H1 (cell line): ENCODE results near the gene KMT2A. TPM values are rescaled to one million over a fixed set of nuclear protein-coding genes. Genes with fewer than 3 reads are reported as not detected.

ENCODE experiments used
- RAD21 ChIP-seq, 2 experiments: IDR thresholded peaks in 1 of 2; conservative IDR thresholded peaks in 1 of 2; 2 replicates each; pipeline ENCODE4 v1.6.1; 2011; ENCODE audit warnings: low read depth in 2 of 2, low read length in 2 of 2, improper control_type of control experiment in 1 of 2, inconsistent platforms in 1 of 2, mild to moderate bottlenecking in 1 of 2, moderate library complexity in 1 of 2
- RBBP5 ChIP-seq: IDR thresholded peaks from 2 replicates; pipeline ENCODE4 v1.7.1; 2012; ENCODE audit warnings: low read depth, mild to moderate bottlenecking, inconsistent platforms, low read length, moderate library complexity, borderline replicate concordance
- RXRA ChIP-seq: IDR thresholded peaks from 2 replicates; pipeline ENCODE4 v1.6.1; 2011; ENCODE audit warnings: low read depth, mild to moderate bottlenecking, low read length, moderate library complexity; ENCODE audit not compliant: insufficient read depth
- polyA plus RNA-seq, 7 experiments: library from polyadenylated mRNA; depleted of rRNA in 3 of 7; stranded (reverse) in 5 of 7; unstranded in 2 of 7; fragments of >200 nt in 5 of 7; fragments of 200-250 nt in 2 of 7; gene quantifications; 1 replicate in 5 of 7; 2 replicates in 1 of 7; 4 replicates in 1 of 7; pipeline versions ENCODE4 v1.2.1 to v1.2.3, GENCODE V29; 2011 to 2013; ENCODE audit warnings: missing spikeins in 2 of 7, mixed read lengths in 2 of 7
- total RNA-seq: library from RNA; stranded (reverse); fragmentation: NEBNext Ultra II Directional; extraction: Animal tissue kit (Norgen Biotek cat#: 25700); gene quantifications from 2 replicates; pipeline ENCODE4 v1.2.1, GENCODE V29; 2021
- TF ChIP-seq, protein P1 (sequence below), 3 experiments: IDR thresholded peaks; 1 replicate in 2 of 3; 2 replicates in 1 of 3; pipeline versions ENCODE4 v1.5.1 to v1.6.1; 2011; ENCODE audit warnings: low read length in 3 of 3, mild to moderate bottlenecking in 3 of 3, inconsistent platforms in 2 of 3, low read depth in 1 of 3, moderate library complexity in 1 of 3; ENCODE audit not compliant: insufficient read depth in 1 of 3; ENCODE audit errors: control extremely low read depth in 1 of 3
- TF ChIP-seq, protein P2 (sequence below): IDR thresholded peaks from 2 replicates; pipeline ENCODE4 v1.6.1; 2011; ENCODE audit warnings: low read depth, mild to moderate bottlenecking, low read length; ENCODE audit not compliant: insufficient read depth
- TF ChIP-seq, protein P3 (sequence below): IDR thresholded peaks from 2 replicates; pipeline ENCODE4 v1.6.1; 2012; ENCODE audit warnings: low read length, inconsistent platforms

Gene KMT2A
- total and polyA plus RNA-seq, 2 of the 8 experiments (the other 6 are each of a cell fraction or from before 2014, with no cell fraction given), result 35.9 to 62.1 TPM

DNA sequence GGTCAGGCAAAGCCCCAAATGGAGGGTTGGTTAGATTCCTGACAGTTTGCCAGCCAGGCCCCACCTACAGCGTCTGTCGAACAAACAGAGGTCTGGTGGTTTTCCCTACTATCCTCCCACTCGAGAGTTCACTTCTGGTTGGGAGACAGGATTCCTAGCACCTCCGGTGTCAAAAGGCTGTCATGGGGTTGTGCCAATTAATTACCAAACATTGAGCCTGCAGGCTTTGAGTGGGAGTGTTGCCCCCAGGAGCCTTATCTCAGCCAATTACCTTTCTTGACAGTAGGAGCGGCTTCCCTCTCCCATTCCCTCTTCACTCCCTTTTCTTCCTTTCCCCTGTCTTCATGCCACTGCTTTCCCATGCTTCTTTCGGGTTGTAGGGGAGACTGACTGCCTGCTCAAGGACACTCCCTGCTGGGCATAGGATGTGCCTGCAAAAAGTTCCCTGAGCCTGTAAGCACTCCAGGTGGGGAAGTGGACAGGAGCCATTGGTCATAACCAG, 86.3 kb downstream of the KMT2A start (continued):
- TF ChIP-seq, protein P1, sequence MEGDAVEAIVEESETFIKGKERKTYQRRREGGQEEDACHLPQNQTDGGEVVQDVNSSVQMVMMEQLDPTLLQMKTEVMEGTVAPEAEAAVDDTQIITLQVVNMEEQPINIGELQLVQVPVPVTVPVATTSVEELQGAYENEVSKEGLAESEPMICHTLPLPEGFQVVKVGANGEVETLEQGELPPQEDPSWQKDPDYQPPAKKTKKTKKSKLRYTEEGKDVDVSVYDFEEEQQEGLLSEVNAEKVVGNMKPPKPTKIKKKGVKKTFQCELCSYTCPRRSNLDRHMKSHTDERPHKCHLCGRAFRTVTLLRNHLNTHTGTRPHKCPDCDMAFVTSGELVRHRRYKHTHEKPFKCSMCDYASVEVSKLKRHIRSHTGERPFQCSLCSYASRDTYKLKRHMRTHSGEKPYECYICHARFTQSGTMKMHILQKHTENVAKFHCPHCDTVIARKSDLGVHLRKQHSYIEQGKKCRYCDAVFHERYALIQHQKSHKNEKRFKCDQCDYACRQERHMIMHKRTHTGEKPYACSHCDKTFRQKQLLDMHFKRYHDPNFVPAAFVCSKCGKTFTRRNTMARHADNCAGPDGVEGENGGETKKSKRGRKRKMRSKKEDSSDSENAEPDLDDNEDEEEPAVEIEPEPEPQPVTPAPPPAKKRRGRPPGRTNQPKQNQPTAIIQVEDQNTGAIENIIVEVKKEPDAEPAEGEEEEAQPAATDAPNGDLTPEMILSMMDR (IDR thresholded peaks at IDR 0.05; ENCODE audit: control extremely low read depth in 1 of 3, insufficient read depth in 1 of 3, low read depth in 1 of 3, low read length in 3 of 3), result peak; percentile 38 to 58 (median 51)
- TF ChIP-seq, protein P2, sequence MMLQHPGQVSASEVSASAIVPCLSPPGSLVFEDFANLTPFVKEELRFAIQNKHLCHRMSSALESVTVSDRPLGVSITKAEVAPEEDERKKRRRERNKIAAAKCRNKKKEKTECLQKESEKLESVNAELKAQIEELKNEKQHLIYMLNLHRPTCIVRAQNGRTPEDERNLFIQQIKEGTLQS, result no peak
- TF ChIP-seq RAD21 (IDR thresholded peaks at IDR 0.05 in 1 of 2, conservative IDR thresholded peaks at IDR 0.05 in 1 of 2; ENCODE audit: low read depth in 2 of 2, low read length in 2 of 2) (peak; percentile 39 to 47; a peak in 3 of 4 replicates), RBBP5 (no peak), RXRA (no peak)
- TF ChIP-seq, protein P3, sequence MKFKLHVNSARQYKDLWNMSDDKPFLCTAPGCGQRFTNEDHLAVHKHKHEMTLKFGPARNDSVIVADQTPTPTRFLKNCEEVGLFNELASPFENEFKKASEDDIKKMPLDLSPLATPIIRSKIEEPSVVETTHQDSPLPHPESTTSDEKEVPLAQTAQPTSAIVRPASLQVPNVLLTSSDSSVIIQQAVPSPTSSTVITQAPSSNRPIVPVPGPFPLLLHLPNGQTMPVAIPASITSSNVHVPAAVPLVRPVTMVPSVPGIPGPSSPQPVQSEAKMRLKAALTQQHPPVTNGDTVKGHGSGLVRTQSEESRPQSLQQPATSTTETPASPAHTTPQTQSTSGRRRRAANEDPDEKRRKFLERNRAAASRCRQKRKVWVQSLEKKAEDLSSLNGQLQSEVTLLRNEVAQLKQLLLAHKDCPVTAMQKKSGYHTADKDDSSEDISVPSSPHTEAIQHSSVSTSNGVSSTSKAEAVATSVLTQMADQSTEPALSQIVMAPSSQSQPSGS, result no peak
